ENCODE measurements around the gene DLGAP1. TPM values are rescaled to one million over a fixed set of nuclear protein-coding genes. Genes with fewer than 3 reads are reported as not detected.
A peak's percentile ranks its signal among the peaks of the same experiment; 100 is the strongest.

Gene DLGAP1
- total RNA-seq, 6 experiments from 2014 or later, result 0.09 to 0.31 (median 0.18) TPM; not detected in 2

GRCh38 chr18:4403836-4404235, 51.3 kb downstream of the DLGAP1 start:
- intact Hi-C loops (cut with DNase I), result no loop called here
- 17% methylated on average over 1 of the region's 1 CpG for WGBS (ENCODE audit: insufficient coverage, low coverage, low lambda C conversion rate, missing lambda C conversion rate)
- H3K9me3 ChIP-seq, result no peaks in the 10 kb centered on the region
- H3K36me3 ChIP-seq, result no peaks in the 10 kb centered on the region
- ATAC-seq (no peak), DNase-seq (no peak)
- TF ChIP-seq CTCF (IDR thresholded peaks at IDR 0.05) (no peak), POLR2A (IDR thresholded peaks at IDR 0.05) (no peak)
- H3K27me3 ChIP-seq, result no peaks in the 10 kb centered on the region
- no peak overlapping the region for H3K4me3 ChIP-seq
- H3K4me1 ChIP-seq, result no peaks in the 10 kb centered on the region
- H3K27ac ChIP-seq, result no peak overlapping the region

GRCh38 chr18:4400911-4401310, 54.2 kb downstream of the DLGAP1 start:
- no peak overlapping the region for H3K27ac ChIP-seq
- no peak for ATAC-seq
- no peaks in the 10 kb centered on the region for H3K4me1 ChIP-seq
- H3K9me3 ChIP-seq, result no peaks in the 10 kb centered on the region
- H3K36me3 ChIP-seq, result no peaks in the 10 kb centered on the region
- no peak overlapping the region for H3K4me3 ChIP-seq
- no peak for DNase-seq
- 17% methylated on average over 1 of the region's 1 CpG for WGBS (ENCODE audit: insufficient coverage, low coverage, low lambda C conversion rate, missing lambda C conversion rate)
- H3K27me3 ChIP-seq, result no peaks in the 10 kb centered on the region
- TF ChIP-seq CTCF (IDR thresholded peaks at IDR 0.05), result no peak
- TF ChIP-seq POLR2A (IDR thresholded peaks at IDR 0.05), result no peak
- intact Hi-C loops (cut with DNase I), result no loop called here

GRCh38 chr18:4399929-4400328, 55.2 kb downstream of the DLGAP1 start:
- Histone ChIP-seq H3K27ac (no peak overlapping the region), H3K4me1 (no peaks in the 10 kb centered on the region), H3K4me3 (no peak overlapping the region), H3K27me3 (no peaks in the 10 kb centered on the region), H3K36me3 (no peaks in the 10 kb centered on the region), H3K9me3 (no peaks in the 10 kb centered on the region)
- intact Hi-C loops (cut with DNase I), result no loop called here
- no peak for TF ChIP-seq CTCF (IDR thresholded peaks at IDR 0.05)
- TF ChIP-seq POLR2A (IDR thresholded peaks at IDR 0.05), result no peak
- WGBS (ENCODE audit: insufficient coverage, low coverage, low lambda C conversion rate, missing lambda C conversion rate), result 43% methylated on average over 5 of the region's 5 CpGs
- ATAC-seq, result no peak
- DNase-seq, result peak in 1 of 3 donors; percentile 35

GRCh38 chr18:4394700-4395099, 60.4 kb downstream of the DLGAP1 start:
- H3K36me3 ChIP-seq, result no peaks in the 10 kb centered on the region
- ATAC-seq, result no peak

More at GRCh38 chr18:4394700-4395099, 60.4 kb downstream of the DLGAP1 start:
- TF ChIP-seq POLR2A (IDR thresholded peaks at IDR 0.05) (no peak), CTCF (IDR thresholded peaks at IDR 0.05) (no peak)
- no peak for DNase-seq
- 57% methylated on average over 4 of the region's 4 CpGs for WGBS (ENCODE audit: insufficient coverage, low coverage, low lambda C conversion rate, missing lambda C conversion rate)
- no peaks in the 10 kb centered on the region for H3K9me3 ChIP-seq
- intact Hi-C loops (cut with DNase I), result no loop called here
- H3K27me3 ChIP-seq, result no peaks in the 10 kb centered on the region
- H3K4me1 ChIP-seq, result no peaks in the 10 kb centered on the region
- H3K4me3 ChIP-seq, result no peak overlapping the region
- no peak overlapping the region for H3K27ac ChIP-seq

Measured in right lobe of liver (tissue), 6 donors.